Measurements from ENCODE around the gene ZNF101.

The ZNF101 gene

GRCh38 chr19:19642506-19643157, 26.0 kb upstream of the ZNF101 start:
- ChIA-PET CTCF (no interaction called here), POLR2A (interaction anchor here (1.6 kb wide), 1 partner anchor 20 kb away, joined by 4 read pairs; the partner anchor contains the start of gene ATP13A1)
- peaks cover 0 to 19% (median 13%) of the 10 kb centered on the region in 4 experiments for H3K4me1 ChIP-seq (ENCODE audit: control extremely low read depth in 1 of 4, control insufficient read depth in 4 of 4, insufficient read depth in 4 of 4, low read length in 3 of 4)
- peak overlapping the region; percentile 50 to 81 for H3K27ac ChIP-seq (ENCODE audit: insufficient read depth in 1 of 2, low read depth in 1 of 2, low read length in 2 of 2, poor library complexity in 1 of 2, severe bottlenecking in 2 of 2)
- peak in 2 of 3 donors; percentile 33 to 45 for DNase-seq
- peaks cover 0 to 55% (median 38%) of the 10 kb centered on the region in 4 experiments for H3K36me3 ChIP-seq (ENCODE audit: control insufficient read depth in 4 of 4, insufficient read depth in 4 of 4, low read length in 3 of 4)
- H3K27me3 ChIP-seq (replicated peaks in 2 of 5; ENCODE audit: control insufficient read depth in 4 of 5, insufficient read depth in 5 of 5, low read length in 4 of 5), result no peaks in the 10 kb centered on the region
- peak overlapping the region; percentile 78 to 95 (median 87) for H3K4me3 ChIP-seq (ENCODE audit: control insufficient read depth in 1 of 7, extremely low read depth in 1 of 7, insufficient read depth in 4 of 7, low read depth in 2 of 7, low read length in 6 of 7)
- H3K9me3 ChIP-seq (ENCODE audit: control extremely low read depth in 1 of 5, control insufficient read depth in 4 of 5, insufficient read depth in 2 of 5, low read depth in 1 of 5, low read length in 4 of 5), result no peaks in the 10 kb centered on the region
- WGBS (ENCODE audit: insufficient coverage), result 0% methylated on average over 10 of the region's 16 CpGs

GRCh38 chr19:19643158-19644053, 25.2 kb upstream of the ZNF101 start, which contains the start of gene GMIP:
Gene GMIP (minus strand): TSS chr19:19643657. CDS start chr19:19643529, 128 bp downstream.
- POLR2A ChIA-PET, result interaction anchor here (0.6 to 2.1 kb wide), 3 partner anchors 19 to 178 kb away, joined by 4 to 6 read pairs (median 4); partner anchors contain the start of genes ATP13A1 and ZNF506
- WGBS (ENCODE audit: insufficient coverage), result under 1% methylated on average over 44 of the region's 50 CpGs

GRCh38 chr19:19644054-19644388, 24.6 kb upstream of the ZNF101 start:
- Histone ChIP-seq H3K4me3 (ENCODE audit: control insufficient read depth in 1 of 7, extremely low read depth in 1 of 7, insufficient read depth in 4 of 7, low read depth in 2 of 7, low read length in 6 of 7) (peak overlapping the region in 6 of 7 experiments; percentile 78 to 95 (median 88)), H3K27me3 (replicated peaks in 2 of 5; ENCODE audit: control insufficient read depth in 4 of 5, insufficient read depth in 5 of 5, low read length in 4 of 5) (no peaks in the 10 kb centered on the region), H3K36me3 (ENCODE audit: control insufficient read depth in 4 of 4, insufficient read depth in 4 of 4, low read length in 3 of 4) (peaks cover 0 to 53% (median 41%) of the 10 kb centered on the region in 4 experiments), H3K4me1 (ENCODE audit: control extremely low read depth in 1 of 4, control insufficient read depth in 4 of 4, insufficient read depth in 4 of 4, low read length in 3 of 4) (peaks cover 0 to 19% (median 13%) of the 10 kb centered on the region in 4 experiments), H3K27ac (ENCODE audit: insufficient read depth in 1 of 2, low read depth in 1 of 2, low read length in 2 of 2, poor library complexity in 1 of 2, severe bottlenecking in 2 of 2) (peak overlapping the region in 1 of 2 experiments; percentile 81), H3K9me3 (ENCODE audit: control extremely low read depth in 1 of 5, control insufficient read depth in 4 of 5, insufficient read depth in 2 of 5, low read depth in 1 of 5, low read length in 4 of 5) (no peaks in the 10 kb centered on the region)
- ChIA-PET POLR2A (interaction anchor here (0.6 to 2.1 kb wide), 3 partner anchors 19 to 178 kb away, joined by 4 to 6 read pairs (median 4); partner anchors contain the start of genes ATP13A1 and ZNF506), CTCF (interaction anchor here (0.7 to 1.7 kb wide), 18 partner anchors 9 to 128 kb away, joined by 3 to 23 read pairs (median 3); partner anchors contain the start of genes ATP13A1, LPAR2, NDUFA13 and TSSK6)
- no peak for DNase-seq
- 0% methylated on average over 3 of the region's 5 CpGs for WGBS (ENCODE audit: insufficient coverage)

More at GRCh38 chr19:19643158-19644053, 25.2 kb upstream of the ZNF101 start, which contains the start of gene GMIP:
- Histone ChIP-seq H3K27ac (ENCODE audit: insufficient read depth in 1 of 2, low read depth in 1 of 2, low read length in 2 of 2, poor library complexity in 1 of 2, severe bottlenecking in 2 of 2) (peak within 1 kb of the TSS; percentile 50 to 81), H3K9me3 (ENCODE audit: control extremely low read depth in 1 of 5, control insufficient read depth in 4 of 5, insufficient read depth in 2 of 5, low read depth in 1 of 5, low read length in 4 of 5) (no peaks in the 10 kb centered on the region), H3K27me3 (replicated peaks in 2 of 5; ENCODE audit: control insufficient read depth in 4 of 5, insufficient read depth in 5 of 5, low read length in 4 of 5) (no peaks in the 10 kb centered on the region), H3K4me3 (ENCODE audit: control insufficient read depth in 1 of 7, extremely low read depth in 1 of 7, insufficient read depth in 4 of 7, low read depth in 2 of 7, low read length in 6 of 7) (peak within 1 kb of the TSS; percentile 78 to 95 (median 87)), H3K36me3 (ENCODE audit: control insufficient read depth in 4 of 4, insufficient read depth in 4 of 4, low read length in 3 of 4) (peaks cover 0 to 51% (median 40%) of the 10 kb centered on the region in 4 experiments), H3K4me1 (ENCODE audit: control extremely low read depth in 1 of 4, control insufficient read depth in 4 of 4, insufficient read depth in 4 of 4, low read length in 3 of 4) (peaks cover 0 to 19% (median 13%) of the 10 kb centered on the region in 4 experiments)
- CTCF ChIA-PET, result interaction anchor here (0.6 to 1.7 kb wide), 19 partner anchors 10 to 128 kb away, joined by 3 to 23 read pairs (median 3); partner anchors contain the start of genes ATP13A1, LPAR2, NDUFA13 and TSSK6
- DNase-seq, result peak; percentile 58 to 78 (median 75)

- POLR2A ChIA-PET, result interaction anchor here (2.1 kb wide), 1 partner anchor 113 kb away, joined by 6 read pairs; no protein-coding TSS in a partner anchor
- peaks cover 0 to 19% (median 13%) of the 10 kb centered on the region in 4 experiments for H3K4me1 ChIP-seq (ENCODE audit: control extremely low read depth in 1 of 4, control insufficient read depth in 4 of 4, insufficient read depth in 4 of 4, low read length in 3 of 4)
- 95% methylated on average over 15 of the region's 17 CpGs for WGBS (ENCODE audit: insufficient coverage)
- H3K27ac ChIP-seq (ENCODE audit: insufficient read depth in 1 of 2, low read depth in 1 of 2, low read length in 2 of 2, poor library complexity in 1 of 2, severe bottlenecking in 2 of 2), result no peak overlapping the region
- CTCF ChIA-PET, result interaction anchor here (0.8 to 1.7 kb wide), 3 partner anchors 83 to 116 kb away, joined by 3 to 5 read pairs (median 4); partner anchors contain the start of gene YJEFN3
- H3K36me3 ChIP-seq (ENCODE audit: control insufficient read depth in 4 of 4, insufficient read depth in 4 of 4, low read length in 3 of 4), result peaks cover 0 to 58% (median 42%) of the 10 kb centered on the region in 4 experiments
- no peaks in the 10 kb centered on the region for H3K27me3 ChIP-seq (replicated peaks in 2 of 5; ENCODE audit: control insufficient read depth in 4 of 5, insufficient read depth in 5 of 5, low read length in 4 of 5)
- no peak for DNase-seq
- no peaks in the 10 kb centered on the region for H3K9me3 ChIP-seq (ENCODE audit: control extremely low read depth in 1 of 5, control insufficient read depth in 4 of 5, insufficient read depth in 2 of 5, low read depth in 1 of 5, low read length in 4 of 5)
- no peak overlapping the region for H3K4me3 ChIP-seq (ENCODE audit: control insufficient read depth in 1 of 7, extremely low read depth in 1 of 7, insufficient read depth in 4 of 7, low read depth in 2 of 7, low read length in 6 of 7)
Observed at GRCh38 chr19:19645233-19645870, 23.3 kb upstream of the ZNF101 start.

GRCh38 chr19:19647037-19647835, 21.4 kb upstream of the ZNF101 start:
- POLR2A ChIA-PET, result no interaction called here
- no peaks in the 10 kb centered on the region for H3K27me3 ChIP-seq (replicated peaks in 2 of 5; ENCODE audit: control insufficient read depth in 4 of 5, insufficient read depth in 5 of 5, low read length in 4 of 5)
- no peaks in the 10 kb centered on the region for H3K9me3 ChIP-seq (ENCODE audit: control extremely low read depth in 1 of 5, control insufficient read depth in 4 of 5, insufficient read depth in 2 of 5, low read depth in 1 of 5, low read length in 4 of 5)
- H3K4me3 ChIP-seq (ENCODE audit: control insufficient read depth in 1 of 7, extremely low read depth in 1 of 7, insufficient read depth in 4 of 7, low read depth in 2 of 7, low read length in 6 of 7), result no peak overlapping the region
- 95% methylated on average over 16 of the region's 29 CpGs for WGBS (ENCODE audit: insufficient coverage)
- no peak for DNase-seq
- peaks cover 0 to 13% (median 9%) of the 10 kb centered on the region in 4 experiments for H3K4me1 ChIP-seq (ENCODE audit: control extremely low read depth in 1 of 4, control insufficient read depth in 4 of 4, insufficient read depth in 4 of 4, low read length in 3 of 4)
- CTCF ChIA-PET, result interaction anchor here (1.0 kb wide), 1 partner anchor 117 kb away, joined by 3 read pairs; no protein-coding TSS in a partner anchor
- no peak overlapping the region for H3K27ac ChIP-seq (ENCODE audit: insufficient read depth in 1 of 2, low read depth in 1 of 2, low read length in 2 of 2, poor library complexity in 1 of 2, severe bottlenecking in 2 of 2)
- peaks cover 3 to 72% (median 55%) of the 10 kb centered on the region in 4 experiments for H3K36me3 ChIP-seq (ENCODE audit: control insufficient read depth in 4 of 4, insufficient read depth in 4 of 4, low read length in 3 of 4)

- Histone ChIP-seq H3K27me3 (replicated peaks in 2 of 5; ENCODE audit: control insufficient read depth in 4 of 5, insufficient read depth in 5 of 5, low read length in 4 of 5) (no peaks in the 10 kb centered on the region), H3K36me3 (ENCODE audit: control insufficient read depth in 4 of 4, insufficient read depth in 4 of 4, low read length in 3 of 4) (peaks cover 7 to 91% (median 71%) of the 10 kb centered on the region in 4 experiments), H3K9me3 (ENCODE audit: control extremely low read depth in 1 of 5, control insufficient read depth in 4 of 5, insufficient read depth in 2 of 5, low read depth in 1 of 5, low read length in 4 of 5) (no peaks in the 10 kb centered on the region), H3K27ac (ENCODE audit: insufficient read depth in 1 of 2, low read depth in 1 of 2, low read length in 2 of 2, poor library complexity in 1 of 2, severe bottlenecking in 2 of 2) (no peak overlapping the region), H3K4me1 (ENCODE audit: control extremely low read depth in 1 of 4, control insufficient read depth in 4 of 4, insufficient read depth in 4 of 4, low read length in 3 of 4) (no peaks in the 10 kb centered on the region), H3K4me3 (ENCODE audit: control insufficient read depth in 1 of 7, extremely low read depth in 1 of 7, insufficient read depth in 4 of 7, low read depth in 2 of 7, low read length in 6 of 7) (no peak overlapping the region)
- ChIA-PET CTCF (interaction anchor here (1.6 to 5.1 kb wide), 2 partner anchors 13 to 118 kb away, joined by 6 to 20 read pairs; no protein-coding TSS in a partner anchor), POLR2A (no interaction called here)
- DNase-seq, result no peak
- WGBS (ENCODE audit: insufficient coverage), result 95% methylated on average over 6 of the region's 6 CpGs
Observed at GRCh38 chr19:19649155-19649554, 19.5 kb upstream of the ZNF101 start.
